ENCODE results near the gene FTO.

The FTO gene

DNA sequence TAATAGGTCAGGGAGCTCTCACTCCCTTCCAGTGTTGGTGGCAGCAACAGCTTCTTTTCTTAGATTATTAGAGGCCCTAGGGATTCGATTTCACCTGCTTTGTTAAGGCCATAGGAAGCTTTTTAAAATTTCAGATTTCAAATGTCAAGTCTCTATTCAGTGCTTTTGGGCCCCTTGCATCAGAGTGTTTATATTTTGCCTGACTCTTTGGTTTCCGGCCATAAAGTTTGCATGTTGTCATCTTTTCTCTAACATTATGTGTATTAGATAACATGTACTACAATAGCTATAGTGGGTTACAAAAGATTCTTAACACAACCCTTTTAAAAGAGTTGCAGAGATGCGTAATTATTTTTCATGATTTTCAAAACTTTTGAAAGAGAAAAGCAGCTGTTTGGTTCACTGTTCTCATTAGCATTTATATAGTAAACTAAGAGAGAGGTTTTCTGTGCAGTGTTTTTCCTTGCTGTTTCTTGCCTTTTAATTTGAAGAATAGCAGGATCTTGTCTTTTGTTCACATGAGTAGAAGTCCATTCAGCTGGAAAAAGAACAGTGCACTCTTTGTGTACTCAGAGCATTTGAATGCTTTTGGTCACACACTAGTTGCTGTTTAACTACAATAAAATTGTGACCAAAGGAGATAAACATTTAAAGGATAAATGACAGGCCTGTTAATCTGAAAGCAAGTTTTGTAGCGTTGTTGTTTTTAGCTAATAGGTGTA, 52.5 kb downstream of the FTO start:
- peak; percentile 58 for DNase-seq

DNA sequence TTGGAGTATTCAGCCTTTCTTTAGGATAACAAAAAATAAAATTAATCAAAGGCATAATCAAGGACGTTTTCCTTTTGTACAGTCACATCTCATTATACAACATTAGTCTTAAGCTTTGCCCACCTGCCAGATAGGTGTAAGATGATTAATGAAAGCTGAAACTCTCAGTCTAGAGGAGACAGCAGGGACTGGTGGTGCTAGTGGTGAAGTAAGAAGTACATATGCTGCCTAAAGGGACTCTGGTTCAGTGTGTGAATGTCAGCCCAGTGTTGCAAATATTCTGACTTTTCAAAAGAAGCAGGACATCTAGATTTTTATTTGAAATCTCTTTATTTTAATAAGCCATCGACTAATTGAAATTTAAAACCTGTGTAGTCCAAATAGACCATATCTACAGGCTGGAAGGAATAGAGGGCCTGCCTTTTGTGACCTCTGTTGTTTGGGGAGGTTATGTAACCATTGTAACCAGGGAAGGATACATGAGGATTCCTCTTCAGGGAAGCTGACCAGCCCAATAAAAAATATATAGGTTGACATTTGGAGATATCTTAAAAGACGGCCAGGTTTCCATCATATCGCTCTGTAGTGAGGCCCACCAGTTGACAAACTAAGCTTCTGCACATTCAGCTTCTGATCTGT, 54.1 kb downstream of the FTO start:
- no peak for DNase-seq

DNA sequence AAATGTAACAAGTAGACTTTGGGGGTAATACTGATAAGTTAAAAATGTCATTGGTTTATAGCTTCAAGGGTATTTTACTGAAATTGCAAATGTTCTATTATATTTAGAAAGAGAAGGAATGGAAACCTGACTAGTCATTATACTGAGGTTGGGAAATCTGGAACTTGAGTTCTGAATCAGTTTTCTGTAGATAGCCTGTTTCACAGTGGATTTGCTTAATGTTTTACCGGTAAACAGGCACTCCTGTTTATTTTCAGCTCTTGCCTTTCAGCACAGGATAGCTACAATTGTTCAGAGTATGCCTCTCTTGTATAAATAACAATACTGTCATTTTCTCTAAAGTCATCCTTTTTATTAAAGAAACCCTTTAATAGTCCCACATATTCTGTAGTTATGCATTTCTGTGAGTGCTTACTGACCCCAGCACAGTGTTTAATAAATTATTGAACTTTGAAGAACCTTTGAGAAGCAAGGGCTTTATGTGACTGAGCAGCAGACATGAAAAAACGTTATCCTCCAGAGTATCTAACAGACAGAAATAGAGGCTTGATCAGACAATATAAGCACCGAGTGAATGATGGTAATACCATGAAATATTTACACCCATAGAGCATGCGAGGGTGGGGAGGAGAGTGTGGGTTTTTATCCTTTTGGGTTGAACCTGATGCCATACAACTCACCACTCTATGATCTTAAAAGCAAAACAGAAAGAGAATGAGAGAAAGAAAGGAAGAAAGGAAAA, 58.2 kb downstream of the FTO start:
- DNase-seq = no peak

DNA sequence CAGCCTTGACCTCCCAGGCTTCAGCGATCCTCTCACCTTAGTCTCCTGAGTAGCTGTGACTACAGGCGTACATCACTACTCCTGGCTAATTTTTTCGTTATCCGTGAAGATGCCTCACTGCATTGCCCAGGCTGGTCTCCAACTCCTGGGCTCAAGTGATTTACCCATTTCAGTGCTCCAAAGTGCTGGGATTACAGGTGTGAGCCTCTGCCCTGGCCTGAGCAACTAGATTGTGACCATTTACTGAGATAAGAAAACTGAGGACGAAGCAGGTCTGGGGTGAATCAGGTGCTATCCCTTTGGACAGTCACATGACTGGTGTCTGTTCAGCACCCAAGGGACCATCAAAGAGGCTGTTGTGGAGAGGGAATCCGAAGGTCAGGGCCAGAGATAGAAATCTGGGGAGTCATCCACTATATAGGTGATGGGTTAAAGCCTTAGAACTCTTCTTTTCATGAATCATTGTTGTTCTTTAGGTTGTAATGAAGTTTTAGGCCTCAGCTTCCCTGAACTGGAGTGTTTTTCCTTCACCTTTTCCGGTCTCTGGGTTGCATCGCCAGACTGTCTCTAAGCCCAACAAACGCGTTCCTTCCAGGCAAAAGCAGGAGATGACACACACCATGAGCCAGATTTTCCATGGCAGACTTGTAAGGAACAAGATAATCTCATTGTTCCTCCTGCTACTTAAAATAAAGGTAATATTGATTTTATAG, 62.5 kb downstream of the FTO start:
- DNase-seq = no peak

DNA sequence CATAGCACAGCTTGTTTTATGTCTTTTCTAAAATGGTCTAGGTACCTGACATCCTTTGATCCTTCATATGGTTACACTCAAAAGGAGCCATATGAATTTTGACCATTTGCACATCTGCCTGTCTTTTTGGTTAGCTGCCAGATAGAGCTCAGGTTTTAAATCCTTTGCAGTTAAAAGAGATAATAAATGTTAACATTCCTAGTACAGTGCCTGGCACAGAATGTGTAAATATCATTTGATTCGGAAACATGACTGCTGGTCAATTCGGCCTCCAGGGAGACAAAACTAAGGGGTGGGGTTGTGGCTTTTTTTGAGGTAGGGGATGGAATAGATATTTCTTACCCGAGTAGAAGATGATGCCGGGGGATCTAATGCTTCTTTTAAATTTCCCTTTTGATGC, 64.2 kb downstream of the FTO start:
- no peak for DNase-seq

DNA sequence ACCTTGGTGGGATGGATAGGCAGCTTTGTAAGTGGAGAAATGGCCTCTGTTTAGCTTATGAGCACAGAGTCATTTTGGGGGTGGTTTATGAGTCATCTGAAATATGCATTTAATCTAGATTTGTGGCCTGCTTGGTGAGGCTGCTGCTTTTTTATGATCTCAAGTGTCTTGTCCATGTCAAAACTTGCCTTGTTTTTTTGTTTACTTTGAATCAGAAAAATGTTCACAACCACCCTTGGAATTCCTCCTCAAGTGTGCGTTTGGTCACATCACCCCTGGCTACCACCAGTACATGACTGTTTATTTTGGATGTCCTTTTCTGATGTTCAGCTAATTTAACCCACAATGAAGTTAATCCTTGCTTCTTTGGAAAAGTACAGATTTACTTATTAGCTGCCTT, 64.6 kb downstream of the FTO start:
- DNase-seq = peak; percentile 21

DNA sequence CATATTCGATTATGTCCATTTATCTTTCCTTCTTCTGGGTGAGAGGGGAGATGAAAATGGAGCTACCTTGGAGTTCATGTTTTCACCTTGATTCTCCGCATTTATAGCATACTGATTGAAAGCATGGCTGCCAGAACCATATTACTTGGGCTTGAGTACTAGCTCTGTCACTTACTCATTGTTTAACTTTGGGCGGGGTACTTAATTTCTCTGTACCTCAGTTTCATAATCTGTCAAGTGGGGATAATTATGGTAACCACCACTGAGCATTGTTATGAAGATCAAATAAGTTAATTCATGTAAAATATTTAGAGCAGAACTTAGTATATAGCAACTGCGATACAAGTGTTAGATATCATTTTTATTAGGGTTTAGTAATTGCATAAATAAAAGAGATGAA, 65.2 kb downstream of the FTO start:
- no peak for DNase-seq

DNA sequence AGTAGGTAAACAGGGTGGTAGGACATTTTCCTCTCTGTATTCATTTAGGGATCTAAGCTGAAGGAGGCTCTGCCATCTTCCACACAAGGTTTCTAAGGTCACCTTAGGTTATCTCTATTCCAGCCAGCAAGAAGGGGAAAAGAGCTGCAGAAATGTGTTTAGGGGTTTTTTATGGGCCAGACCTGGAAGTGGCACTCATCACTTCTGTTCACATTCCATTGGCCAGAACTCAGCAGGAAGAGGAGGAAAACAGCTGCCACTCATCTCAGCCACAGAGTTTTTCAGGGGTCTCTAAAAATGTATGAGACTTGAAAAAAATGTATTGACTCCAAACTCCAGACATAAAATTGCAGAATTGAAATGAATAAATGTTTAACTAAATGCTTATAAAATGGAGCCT, 65.8 kb downstream of the FTO start:
- DNase-seq = no peak

DNA sequence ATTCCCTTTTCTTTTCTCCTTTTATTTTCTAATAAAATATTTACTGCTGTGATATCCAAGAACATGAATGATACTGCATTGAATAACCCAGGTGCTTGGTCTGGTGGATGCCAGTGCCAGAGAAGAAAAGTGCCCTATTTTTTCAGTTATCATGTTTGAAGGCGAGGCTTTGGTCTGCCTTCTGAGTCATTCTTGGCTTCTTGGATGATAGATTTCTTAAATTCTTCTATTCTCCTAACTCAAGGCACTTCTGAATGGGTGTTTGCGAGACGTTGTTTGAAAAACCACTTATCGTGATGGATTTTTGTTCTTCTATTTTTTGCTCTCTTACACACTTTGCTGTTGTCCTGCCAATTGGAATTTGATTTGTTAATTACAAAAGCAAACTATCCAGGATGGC, 66.7 kb downstream of the FTO start:
- DNase-seq = no peak

DNA sequence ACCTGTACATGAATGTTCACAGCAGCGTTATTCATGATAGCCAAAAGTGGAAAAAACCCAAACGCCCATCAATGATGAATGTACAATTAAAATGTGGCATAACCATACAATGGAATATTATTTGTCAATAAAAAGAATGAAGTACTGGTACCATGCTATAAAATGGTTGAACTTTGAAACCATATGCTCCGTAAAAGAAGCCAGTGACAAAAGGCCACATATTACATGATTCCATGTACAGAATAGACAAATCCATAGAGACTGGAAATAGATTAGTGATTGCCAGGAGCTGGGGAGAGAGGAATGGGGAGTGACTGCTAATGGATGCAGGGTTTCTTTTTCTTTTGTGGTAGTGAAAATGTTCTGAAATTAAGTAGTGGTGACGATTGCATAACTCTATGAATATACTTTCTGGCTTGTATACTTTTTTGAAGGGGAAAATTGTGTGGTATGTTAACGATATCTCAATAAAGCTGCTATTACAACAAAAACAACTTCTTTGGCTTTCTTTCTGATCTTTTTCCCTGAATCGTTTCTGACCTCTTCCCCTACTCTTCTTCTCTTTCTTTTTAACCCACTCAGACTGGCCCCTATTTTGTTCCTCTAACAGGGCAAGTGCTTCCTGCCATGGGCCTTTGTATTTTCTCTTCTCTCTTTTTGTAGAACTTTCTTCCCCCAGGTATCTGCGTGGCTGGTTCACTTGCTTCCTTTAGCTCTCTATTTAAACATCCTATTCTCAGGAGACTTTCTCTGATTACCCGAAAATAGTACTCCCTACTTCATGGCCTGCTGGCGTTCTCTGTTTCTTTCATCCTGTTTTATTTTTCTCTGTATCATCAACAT, 67.9 kb downstream of the FTO start:
- no peak for DNase-seq

DNA sequence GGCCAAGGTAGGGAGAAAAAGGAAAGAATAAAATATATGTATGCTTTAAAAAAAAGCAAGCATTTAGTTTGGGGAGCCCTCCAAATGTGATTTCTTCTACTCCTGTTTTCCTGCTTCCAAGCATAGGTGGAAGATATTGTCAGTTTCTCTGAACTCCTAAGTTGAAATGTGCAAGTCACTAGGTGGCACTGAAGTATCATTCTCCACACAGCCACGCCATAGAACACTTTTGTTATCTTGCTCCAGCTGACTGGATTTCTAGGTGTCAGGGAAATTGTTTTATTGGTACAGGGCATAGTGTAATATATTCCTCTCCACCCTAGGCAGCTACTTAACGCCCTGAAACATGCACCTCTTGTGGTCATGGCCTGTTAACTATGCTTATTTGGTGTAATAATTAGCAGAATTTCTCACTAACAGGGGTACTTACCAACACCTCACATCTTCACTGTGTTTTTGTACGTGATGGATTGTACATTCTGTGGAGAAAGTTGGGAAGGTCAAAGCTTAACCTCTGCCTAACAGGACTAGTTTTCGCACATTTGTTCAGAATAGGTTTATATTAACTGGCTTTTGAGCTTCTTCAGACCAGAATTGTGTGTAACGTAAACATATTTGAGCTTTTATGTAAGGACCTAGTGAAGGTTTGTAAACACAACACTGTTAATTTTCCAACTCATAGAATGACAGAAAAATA, 69.3 kb downstream of the FTO start:
- peak; percentile 83 for DNase-seq

DNA sequence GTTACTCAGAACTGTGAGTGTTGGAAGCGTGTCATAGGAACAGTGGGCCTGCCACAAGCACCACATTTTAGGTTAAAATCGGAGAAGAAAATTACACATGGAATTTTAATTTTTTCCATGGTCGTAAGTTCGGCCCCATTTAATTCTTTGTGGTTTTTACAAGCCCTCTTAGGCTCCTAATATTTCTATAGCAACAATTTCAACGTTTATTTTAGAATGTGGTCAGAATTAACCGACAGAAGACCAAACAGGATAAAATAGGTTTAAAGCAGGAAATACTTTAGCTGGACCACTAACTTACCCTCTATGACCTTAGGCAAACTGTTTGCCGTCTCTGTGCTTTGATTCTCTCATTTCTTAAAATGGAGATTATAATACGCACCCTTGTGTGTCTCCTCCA, 69.9 kb downstream of the FTO start:
- DNase-seq = no peak

DNA sequence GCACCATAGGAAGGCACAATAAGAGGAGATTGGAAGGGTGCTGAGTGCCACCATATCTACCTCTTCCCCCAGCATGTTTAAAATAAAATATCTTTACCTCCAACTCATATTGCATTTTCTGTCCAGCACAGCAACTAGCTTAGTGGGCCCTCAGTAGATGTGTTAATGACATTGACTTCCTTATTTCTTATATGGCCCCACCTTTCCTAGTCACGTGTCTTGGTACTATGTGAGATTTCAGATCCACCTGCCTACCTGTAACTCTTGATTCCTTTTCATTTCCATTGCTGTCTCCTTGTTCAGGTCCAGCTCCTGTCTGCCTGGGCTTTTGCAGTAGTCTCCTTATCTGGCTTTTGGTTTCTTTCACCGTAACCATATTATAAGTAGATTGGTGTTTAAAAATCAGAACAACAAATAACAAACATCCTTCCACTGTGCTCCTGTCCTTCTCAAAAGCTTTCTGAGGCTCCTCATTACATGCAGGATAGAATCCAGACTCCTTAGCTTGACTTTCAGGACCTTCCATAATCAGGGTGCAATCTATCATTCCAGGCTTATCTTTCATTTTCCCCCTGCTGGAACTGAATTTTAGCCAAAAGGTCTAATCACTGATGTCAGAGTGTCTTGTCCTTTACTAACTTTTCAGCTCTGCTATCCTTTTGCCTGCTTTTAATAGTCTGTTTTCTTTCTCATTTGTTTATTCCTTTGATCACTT, 71.3 kb downstream of the FTO start:
- peak; percentile 38 for DNase-seq

DNA sequence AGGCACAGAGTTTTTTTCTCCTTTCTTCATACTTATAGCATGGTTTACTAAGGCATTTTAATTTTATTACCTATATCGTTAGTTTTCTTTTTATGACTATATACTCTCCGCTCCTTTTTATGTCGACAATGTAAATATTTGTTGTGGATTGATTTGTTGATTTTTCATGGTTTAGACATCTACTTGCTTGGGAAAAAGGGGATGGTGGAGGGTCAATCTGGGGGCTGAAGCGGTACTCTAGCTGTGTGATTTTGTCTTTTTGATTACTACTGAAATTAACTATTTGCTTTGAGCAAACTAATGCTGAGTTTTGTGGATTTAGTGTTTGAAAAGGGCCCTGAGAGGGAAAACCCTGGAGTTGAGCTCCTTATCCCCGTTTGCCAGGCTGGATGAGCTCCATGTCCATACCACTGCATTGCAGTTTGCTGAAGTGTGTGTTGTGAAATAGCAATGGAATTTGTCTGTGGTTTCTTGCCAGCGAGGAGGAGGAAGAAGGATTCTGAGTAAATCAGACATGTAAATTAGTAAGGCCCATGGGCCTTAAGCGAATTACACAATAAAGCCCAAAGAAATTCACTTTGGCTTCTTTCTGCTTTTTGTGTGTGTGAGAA, 72.0 kb downstream of the FTO start:
- peak; percentile 65 for DNase-seq

DNA sequence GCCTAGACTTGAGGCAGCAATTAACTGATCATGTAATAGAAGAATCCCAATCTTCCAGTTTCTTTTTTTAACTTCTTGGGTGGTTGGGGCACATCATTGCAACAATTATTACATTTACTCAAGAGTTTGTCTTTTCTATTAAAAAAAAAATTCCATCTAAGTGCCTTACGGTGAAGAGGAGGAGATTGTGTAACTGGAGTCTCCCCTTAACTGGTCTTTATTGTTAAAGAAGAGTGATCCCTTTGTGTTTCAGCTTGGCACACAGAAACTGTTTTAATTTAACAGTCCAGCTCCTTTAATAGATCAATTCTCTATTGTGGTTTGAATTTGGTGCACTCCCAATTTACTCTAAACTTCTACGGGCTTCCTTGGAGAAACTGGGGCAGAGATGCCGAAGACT, 75.2 kb downstream of the FTO start:
- DNase-seq = no peak

DNA sequence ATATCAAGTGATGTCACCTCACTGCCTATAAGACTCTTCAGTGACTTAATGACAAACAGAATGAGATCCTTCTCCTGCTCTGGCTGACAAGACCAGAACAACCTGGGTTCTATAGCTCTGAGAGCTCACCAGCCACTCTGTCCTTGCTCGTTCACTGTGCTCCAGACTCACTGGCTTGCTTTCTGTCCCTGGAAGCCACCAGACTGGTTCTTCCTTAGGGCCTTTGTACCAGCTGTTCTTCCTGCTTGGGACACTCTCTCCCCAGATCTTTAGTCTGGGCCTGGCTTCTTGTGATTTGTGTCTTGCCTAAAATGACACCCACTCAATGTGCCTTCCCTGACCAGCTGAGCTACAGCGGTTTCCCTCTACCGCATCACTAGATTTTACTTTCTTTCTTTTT, 76.1 kb downstream of the FTO start:
- DNase-seq = peak; percentile 77

DNA sequence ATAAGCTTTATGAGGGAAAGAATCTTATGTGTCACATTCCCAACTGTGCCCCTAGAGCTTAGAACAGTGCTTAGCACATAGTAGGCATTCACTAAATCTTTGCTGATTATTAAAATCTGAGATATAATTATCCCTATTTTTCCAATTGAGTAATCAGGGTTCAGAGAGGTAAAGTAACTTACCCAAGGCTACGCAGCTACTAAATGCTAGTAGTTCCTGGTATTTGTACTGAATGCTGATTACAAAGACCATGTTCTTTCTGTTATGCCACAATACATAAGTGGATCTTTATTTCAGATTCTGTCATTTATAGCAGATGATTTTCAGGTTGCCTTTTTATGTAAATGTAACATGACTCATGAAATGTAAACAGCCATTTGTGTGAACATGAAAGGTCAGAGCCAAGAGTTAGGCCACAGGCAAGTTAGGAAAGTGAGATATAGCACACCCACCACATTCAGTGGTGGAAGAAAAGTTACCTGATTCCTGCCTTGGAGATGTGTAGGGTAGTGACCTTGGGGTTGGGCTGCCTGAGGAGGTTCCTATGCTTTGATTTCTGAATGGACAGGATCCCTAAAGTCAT, 77.2 kb downstream of the FTO start:
- peak; percentile 86 for DNase-seq

DNA sequence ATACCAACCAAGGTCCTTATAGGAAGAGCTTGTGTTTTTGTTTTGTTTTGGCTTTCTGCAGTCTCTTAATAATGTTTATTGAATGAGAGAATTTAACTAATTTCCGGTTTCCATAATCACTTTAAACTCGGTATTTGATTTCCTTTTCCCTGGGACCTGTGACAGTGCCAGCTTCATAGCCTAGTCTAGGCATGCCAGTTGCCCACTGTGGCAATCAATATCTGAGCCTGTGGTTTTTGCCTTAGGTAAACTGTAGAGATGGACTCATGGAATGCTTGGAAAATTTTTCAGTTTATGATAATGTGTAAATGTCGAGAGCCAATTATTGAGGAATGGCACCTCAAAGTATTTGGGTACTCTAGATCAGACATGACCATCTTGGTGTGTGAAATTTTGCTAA, 78.2 kb downstream of the FTO start:
- DNase-seq = no peak

DNA sequence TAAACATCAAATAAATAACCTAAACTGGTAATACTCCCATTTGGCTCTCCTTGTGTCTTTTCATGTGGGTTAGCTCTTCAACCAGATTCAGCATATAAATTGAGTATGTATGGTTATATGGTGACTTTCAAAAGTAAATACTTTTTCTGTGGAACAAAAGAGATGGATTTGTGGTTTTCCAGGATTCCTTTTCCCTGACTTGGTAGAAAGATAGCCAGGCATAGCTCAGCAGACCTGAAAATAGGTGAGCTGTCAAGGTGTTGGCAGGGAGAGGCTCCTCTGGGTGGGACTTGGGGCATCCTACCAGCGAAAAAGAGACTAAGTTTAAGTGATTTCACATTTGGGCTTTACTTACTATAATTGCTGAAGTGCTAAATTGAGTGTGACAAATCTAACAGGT, 80.3 kb downstream of the FTO start:
- DNase-seq = peak; percentile 9

DNA sequence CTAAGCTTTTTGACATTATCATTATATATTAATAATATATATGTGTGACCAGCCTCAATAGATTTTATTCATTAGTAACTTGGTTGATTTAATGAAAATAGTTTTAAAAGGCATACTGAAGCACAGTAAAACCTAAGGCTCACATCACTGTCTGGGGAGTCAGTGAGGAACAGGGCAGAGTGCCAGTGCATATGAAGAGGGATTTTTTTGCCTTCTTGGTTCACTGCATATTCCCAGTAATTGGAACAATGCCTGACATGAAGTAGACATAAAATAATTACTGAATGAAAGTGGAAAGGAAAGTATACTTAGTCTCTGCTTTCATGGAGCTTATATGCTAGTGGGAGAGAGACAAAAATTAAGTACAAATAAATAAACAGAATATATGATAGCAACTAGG, 81.1 kb downstream of the FTO start:
- DNase-seq = no peak

DNA sequence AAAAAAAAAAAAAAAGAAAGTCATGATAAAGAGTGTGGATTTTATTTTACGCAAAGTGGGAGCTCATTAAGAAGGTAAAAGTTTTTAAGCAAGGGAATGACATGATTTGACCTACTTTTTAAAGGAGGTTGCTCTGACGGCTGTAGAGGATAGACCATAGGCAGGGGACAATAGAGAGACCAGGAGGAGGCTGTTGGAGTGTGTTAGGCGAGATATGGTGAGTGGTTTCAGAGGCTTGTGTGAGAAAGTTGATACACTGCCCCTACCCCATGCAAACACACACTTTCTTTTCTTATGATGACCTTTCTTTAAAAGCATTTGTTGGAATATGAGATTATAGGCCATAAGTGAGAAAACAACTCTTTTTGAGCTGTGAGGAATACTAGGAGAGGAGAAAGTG, 82.0 kb downstream of the FTO start:
- no peak for DNase-seq

Data from DMS53 (cell line).